Natural killer cell (primary cell): ENCODE data around the gene CCRL2. TPM values are rescaled to one million over a fixed set of nuclear protein-coding genes. Genes with fewer than 3 reads are reported as not detected.
A peak's percentile ranks its signal among the peaks of the same experiment; 100 is the strongest.

Experiments used
- ATAC-seq, 3 donors: fragments of 150-1000 bp in 2 of 3; fragments of 200-7000 bp in 1 of 3; cut with Tn5 transposase; 1 replicate in 1 of 3; 2 replicates in 2 of 3; pipeline ENCODE4 v1.10.0; 2021; ENCODE audit warnings: mild to moderate bottlenecking in 2 of 3, moderate library complexity in 2 of 3
- DNase-seq, 2 donors: peaks; one replicate each; pipeline versions ENCODE4 v3.0.0 to v3.0.0-alpha.2; 2013 to 2021; ENCODE audit warnings: mixed read lengths in 1 of 2
- H3K27ac ChIP-seq: one replicate; pipeline ENCODE4 v1.5.1; 2013; ENCODE audit warnings: mild to moderate bottlenecking, low read length
- H3K27me3 ChIP-seq: one replicate; pipeline ENCODE4 v1.6.1; 2013; ENCODE audit warnings: low read length; ENCODE audit not compliant: control insufficient read depth, insufficient read depth
- H3K36me3 ChIP-seq: one replicate; pipeline ENCODE4 v1.6.1; 2013; ENCODE audit warnings: low read length; ENCODE audit not compliant: control insufficient read depth, insufficient read depth
- H3K4me1 ChIP-seq: one replicate; pipeline ENCODE4 v1.6.1; 2013; ENCODE audit warnings: low read length; ENCODE audit not compliant: control insufficient read depth, insufficient read depth
- H3K4me3 ChIP-seq: one replicate; pipeline ENCODE4 v1.5.1; 2013; ENCODE audit warnings: low read length
- H3K9me3 ChIP-seq: one replicate; pipeline ENCODE4 v1.6.1; 2013; ENCODE audit warnings: low read length; ENCODE audit not compliant: control insufficient read depth, insufficient read depth
- H3K27ac Mint-ChIP-seq, 2 donors: one replicate each; pipeline ENCODE4 v1.8.0; 2022; ENCODE audit warnings: mild to moderate bottlenecking in 2 of 2, mixed read lengths in 2 of 2, moderate library complexity in 1 of 2
- H3K27me3 Mint-ChIP-seq, 2 donors: one replicate each; pipeline ENCODE4 v1.8.0; 2022; ENCODE audit warnings: low read depth in 2 of 2, mixed read lengths in 2 of 2
- H3K36me3 Mint-ChIP-seq: one replicate; pipeline ENCODE4 v1.8.0; 2022; ENCODE audit warnings: mixed read lengths
- H3K4me1 Mint-ChIP-seq, 2 donors: one replicate each; pipeline ENCODE4 v1.8.0; 2022; ENCODE audit warnings: mixed read lengths in 2 of 2
- H3K4me3 Mint-ChIP-seq: one replicate; pipeline ENCODE4 v1.8.0; 2022; ENCODE audit warnings: mild to moderate bottlenecking, moderate library complexity, mixed read lengths
- H3K9me3 Mint-ChIP-seq, 2 donors: one replicate each; pipeline ENCODE4 v1.8.0; 2022; ENCODE audit warnings: mixed read lengths in 2 of 2
- CTCF ChIP-seq: fragments of 200-600 bp; IDR thresholded peaks from one replicate; pipeline ENCODE4 v1.8.0; 2022; ENCODE audit warnings: antibody characterized with exemption
- WGBS: methylation state at CpG from one replicate; pipeline ENCODE4 v1.1.7; 2013; ENCODE audit warnings: missing lambda C conversion rate; ENCODE audit not compliant: insufficient coverage; 5-methylcytosine and 5-hydroxymethylcytosine counted together
- intact Hi-C: fragments of 100-400 bp; cut with micrococcal nuclease; formaldehyde crosslinking; loops from one replicate; pipeline ENCODE4 v1.14.2; 2022
- total RNA-seq, 4 donors: library from RNA; stranded (reverse); fragments of 120-200 nt in 1 of 4; gene quantifications; one replicate each; pipeline versions ENCODE4 v1.2.3 to v1.2.4, GENCODE V29; 2013 to 2022

The CCRL2 gene
- total RNA-seq, 3 donors from 2014 or later (not counting 1 experiment from before 2014, with no cell fraction given), result 3.0 to 4.6 (median 3.8) TPM

DNA sequence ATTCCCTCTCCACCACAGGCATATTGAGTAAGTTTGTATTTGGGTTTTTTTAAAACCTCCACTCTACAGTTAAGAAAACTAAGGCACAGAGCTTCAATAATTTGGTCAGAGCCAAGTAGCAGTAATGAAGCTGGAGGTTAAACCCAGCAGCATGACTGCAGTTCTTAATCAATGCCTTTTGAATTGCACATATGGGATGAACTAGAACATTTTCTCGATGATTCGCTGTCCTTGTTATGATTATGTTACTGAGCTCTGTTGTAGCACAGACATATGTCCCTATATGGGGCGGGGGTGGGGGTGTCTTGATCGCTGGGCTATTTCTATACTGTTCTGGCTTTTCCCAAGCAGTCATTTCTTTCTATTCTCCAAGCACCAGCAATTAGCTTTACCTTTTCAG lies 37.9 kb upstream of the CCRL2 start:
- H3K27ac Mint-ChIP-seq, result peak overlapping the region in 1 of 2 donors; percentile 69
- intact Hi-C loops, result loop anchor here (5.0 kb wide), 1 partner anchor 142 kb away; no protein-coding TSS in a partner anchor
- H3K36me3 Mint-ChIP-seq, result no peaks in the 10 kb centered on the region
- no peaks in the 10 kb centered on the region for H3K9me3 Mint-ChIP-seq
- Histone ChIP-seq H3K4me3 (no peak overlapping the region), H3K27me3 (no peaks in the 10 kb centered on the region), H3K9me3 (no peaks in the 10 kb centered on the region), H3K27ac (peak overlapping the region; percentile 62), H3K4me1 (peaks cover 49% of the 10 kb centered on the region), H3K36me3 (peaks cover 3% of the 10 kb centered on the region)
- peaks cover under 1 to 6% of the 10 kb centered on the region in 2 donors for H3K27me3 Mint-ChIP-seq
- no peak for DNase-seq
- WGBS, result 78% methylated on average over 4 of the region's 4 CpGs
- TF ChIP-seq CTCF, result no peak
- no peak overlapping the region for H3K4me3 Mint-ChIP-seq
- no peak for ATAC-seq
- peaks cover 36 to 46% of the 10 kb centered on the region in 2 donors for H3K4me1 Mint-ChIP-seq

GRCh38 chr3:46369675-46370132 lies 37.4 kb upstream of the CCRL2 start:
- peaks cover 42 to 50% of the 10 kb centered on the region in 2 donors for H3K4me1 Mint-ChIP-seq
- intact Hi-C loops, result loop anchor here (5.0 kb wide), 1 partner anchor 142 kb away; no protein-coding TSS in a partner anchor
- H3K9me3 Mint-ChIP-seq, result no peaks in the 10 kb centered on the region
- Histone ChIP-seq H3K9me3 (no peaks in the 10 kb centered on the region), H3K4me1 (peaks cover 54% of the 10 kb centered on the region), H3K27me3 (no peaks in the 10 kb centered on the region), H3K4me3 (no peak overlapping the region), H3K36me3 (peaks cover 3% of the 10 kb centered on the region), H3K27ac (peak overlapping the region; percentile 62)
- peak in 1 of 2 donors; percentile 33 for DNase-seq
- H3K27me3 Mint-ChIP-seq, result peaks cover 6 to 11% of the 10 kb centered on the region in 2 donors
- no peaks in the 10 kb centered on the region for H3K36me3 Mint-ChIP-seq
- ATAC-seq, result no peak
- no peak for TF ChIP-seq CTCF
- WGBS, result 63% methylated on average over 5 of the region's 6 CpGs
- no peak overlapping the region for H3K4me3 Mint-ChIP-seq
- peak overlapping the region; percentile 76 to 82 for H3K27ac Mint-ChIP-seq

GRCh38 chr3:46370839-46371518 lies 36.1 kb upstream of the CCRL2 start, which contains the start of gene CCR5:
Gene CCR5 (plus strand): TSS chr3:46370946. CDS start chr3:46372903, 1,957 bp downstream.
- Mint-ChIP-seq H3K9me3 (no peaks in the 10 kb centered on the region), H3K27me3 (peaks cover 6 to 13% of the 10 kb centered on the region in 2 donors), H3K4me3 (peak within 1 kb of the TSS; percentile 63), H3K36me3 (no peaks in the 10 kb centered on the region), H3K27ac (peak within 1 kb of the TSS; percentile 76 to 82), H3K4me1 (peaks cover 50 to 53% of the 10 kb centered on the region in 2 donors)
- WGBS, result 0% methylated on average over 1 of the region's 5 CpGs
- peak; percentile 50 to 66 (median 58) for ATAC-seq
- no peak for TF ChIP-seq CTCF
- peak in 1 of 2 donors; percentile 66 for DNase-seq
- Histone ChIP-seq H3K4me3 (peak within 1 kb of the TSS; percentile 34), H3K27me3 (no peaks in the 10 kb centered on the region), H3K36me3 (peaks cover 3% of the 10 kb centered on the region), H3K9me3 (no peaks in the 10 kb centered on the region), H3K4me1 (peaks cover 59% of the 10 kb centered on the region), H3K27ac (peak within 1 kb of the TSS; percentile 62)
- intact Hi-C loops, result no loop called here
